Left kidney (tissue), 2 donors: ENCODE data around the gene CCDC88A. TPM values are rescaled to one million over a fixed set of nuclear protein-coding genes. Genes with fewer than 3 reads are reported as not detected.
"Not testable (repeated sequence)": the region's sequence is repeated elsewhere in the genome, so short reads cannot be mapped to it uniquely, and the experiment has no call there.

ENCODE experiments used
- DNase-seq: peaks from one replicate; pipeline ENCODE4 v3.0.0-alpha.2; 2013
- polyA plus RNA-seq: library from polyadenylated mRNA; unstranded; fragments of 120-200 nt; gene quantifications from one replicate; pipeline ENCODE4 v1.2.1, GENCODE V29; 2013; ENCODE audit not compliant: insufficient read length

CCDC88A gene
- polyA plus RNA-seq, 1 donor: 95.7 TPM

- no peak for DNase-seq
Measured at GRCh38 chr2:55311444-55311870, 108.2 kb downstream of the CCDC88A start.

GRCh38 chr2:55309446-55309845 is 110.2 kb downstream of the CCDC88A start:
- no peak for DNase-seq

DNA sequence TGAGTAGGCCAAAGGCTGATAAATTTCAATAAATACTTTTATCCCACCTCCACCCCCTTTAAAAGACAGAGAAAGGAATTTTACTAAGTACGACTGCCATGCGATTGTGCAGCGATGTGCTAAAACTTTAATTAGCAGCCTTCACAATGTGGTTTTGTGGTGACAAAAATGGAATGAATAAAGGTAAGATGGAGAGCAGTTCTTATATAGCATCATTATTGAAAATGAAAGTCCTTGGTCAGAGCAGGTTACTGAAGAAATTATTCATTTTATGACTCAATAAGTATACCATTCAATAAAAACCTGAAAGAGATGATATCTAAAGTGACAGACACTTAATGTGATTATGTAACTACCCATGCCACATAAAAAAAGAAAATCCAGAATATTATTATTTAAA is 117.4 kb downstream of the CCDC88A start:
- DNase-seq: no peak

DNA sequence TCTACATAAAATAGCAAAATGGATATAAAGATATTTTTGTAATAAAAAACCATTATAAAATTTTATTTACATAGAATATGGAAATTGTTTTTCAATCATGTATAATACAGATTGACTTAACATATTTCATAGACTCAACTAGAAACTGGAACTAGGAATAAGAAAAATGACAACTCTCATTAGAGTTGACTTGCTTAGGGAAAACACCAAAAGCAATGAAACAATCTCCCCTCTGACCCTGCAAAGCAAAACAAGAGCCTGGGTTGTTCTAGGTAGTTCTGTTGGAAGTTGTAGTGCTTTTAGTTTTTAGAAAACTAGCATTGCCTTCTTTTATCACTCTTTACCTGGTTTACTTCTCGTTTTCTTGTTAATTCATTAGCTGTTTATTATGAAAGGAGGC is 118.4 kb downstream of the CCDC88A start:
- DNase-seq: no peak

- DNase-seq: no peak
Measured at GRCh38 chr2:55296393-55296792, 123.3 kb downstream of the CCDC88A start.

GRCh38 chr2:55283083-55283482 is 136.6 kb downstream of the CCDC88A start:
- DNase-seq: no peak

- DNase-seq: peak; percentile 74
Measured at GRCh38 chr2:55282110-55282917, 137.3 kb downstream of the CCDC88A start.

- DNase-seq: not testable (repeated sequence)
Measured at GRCh38 chr2:55280851-55281546, 138.7 kb downstream of the CCDC88A start.

- not testable (repeated sequence) for DNase-seq
Measured at GRCh38 chr2:55279859-55280424, 139.7 kb downstream of the CCDC88A start.

DNA sequence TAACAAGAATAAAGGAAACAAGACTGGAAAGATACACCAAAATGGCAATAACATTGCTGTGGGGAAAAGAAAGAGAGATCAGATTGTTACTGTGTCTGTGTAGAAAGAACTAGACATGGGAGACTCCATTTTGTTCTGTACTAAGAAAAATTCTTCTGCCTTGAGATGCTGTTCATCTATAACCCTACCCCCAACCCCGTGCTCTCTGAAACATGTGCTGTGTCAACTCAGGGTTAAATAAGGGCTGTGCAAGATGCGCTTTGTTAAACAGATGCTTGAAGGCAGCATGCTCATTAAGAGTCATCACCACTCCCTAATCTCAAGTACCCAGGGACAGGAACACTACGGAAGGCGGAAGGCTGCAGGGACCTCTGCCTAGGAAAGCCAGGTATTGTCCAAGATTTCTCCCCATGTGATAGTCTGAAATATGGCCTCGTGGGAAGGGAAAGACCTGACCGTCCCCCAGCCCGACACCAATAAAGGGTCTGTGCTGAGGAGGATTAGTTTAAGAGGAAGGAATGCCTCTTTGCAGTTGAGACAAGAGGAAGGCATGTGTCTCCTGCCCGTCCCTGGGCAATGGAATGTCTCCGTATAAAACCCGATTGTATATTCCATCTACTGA is 140.3 kb downstream of the CCDC88A start:
- not testable (repeated sequence) for DNase-seq

GRCh38 chr2:55277310-55277709 is 142.3 kb downstream of the CCDC88A start:
- no peak for DNase-seq

- not testable (repeated sequence) for DNase-seq
Measured at GRCh38 chr2:55274346-55274745, 145.3 kb downstream of the CCDC88A start.

- no peak for DNase-seq
Measured at GRCh38 chr2:55269645-55269990, 150.0 kb downstream of the CCDC88A start.

GRCh38 chr2:55268907-55269644 is 150.6 kb downstream of the CCDC88A start, which contains the start of gene MTIF2:
TSS of gene MTIF2 (minus strand) at chr2:55269231. CDS start at chr2:55263858, 5,373 bp downstream.
- peak; percentile 92 for DNase-seq

DNA sequence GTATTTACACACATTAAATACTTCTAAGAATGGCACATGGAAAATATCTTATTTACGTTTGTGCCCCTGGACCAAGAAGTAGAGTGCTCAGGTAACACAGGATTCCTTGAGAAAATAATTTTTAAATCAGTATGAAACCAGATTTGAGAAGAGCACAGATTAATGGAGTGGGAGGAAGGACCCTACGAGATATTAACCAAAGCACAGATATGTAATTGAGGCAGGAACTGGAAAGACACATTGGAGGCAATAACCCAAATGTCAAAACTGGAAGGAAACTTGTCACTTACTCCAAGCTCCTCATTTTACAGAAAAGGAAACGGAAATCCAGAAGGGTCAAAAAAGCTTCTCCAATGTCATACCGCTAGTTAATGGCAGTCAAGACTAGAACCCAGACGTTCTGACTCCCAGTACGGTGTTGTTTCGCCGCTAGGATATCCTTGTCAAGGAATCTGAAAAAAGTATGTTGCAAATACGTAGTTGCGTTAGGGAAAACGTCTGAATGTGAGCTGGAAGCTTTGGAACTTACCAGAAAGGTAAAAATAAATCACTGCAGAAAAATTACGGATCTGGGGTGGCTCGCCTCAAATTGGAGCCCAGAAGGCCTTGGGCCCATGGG is 151.3 kb downstream of the CCDC88A start:
- DNase-seq: no peak

- DNase-seq: not testable (repeated sequence)
Measured at GRCh38 chr2:55259586-55259985, 160.1 kb downstream of the CCDC88A start.

DNA sequence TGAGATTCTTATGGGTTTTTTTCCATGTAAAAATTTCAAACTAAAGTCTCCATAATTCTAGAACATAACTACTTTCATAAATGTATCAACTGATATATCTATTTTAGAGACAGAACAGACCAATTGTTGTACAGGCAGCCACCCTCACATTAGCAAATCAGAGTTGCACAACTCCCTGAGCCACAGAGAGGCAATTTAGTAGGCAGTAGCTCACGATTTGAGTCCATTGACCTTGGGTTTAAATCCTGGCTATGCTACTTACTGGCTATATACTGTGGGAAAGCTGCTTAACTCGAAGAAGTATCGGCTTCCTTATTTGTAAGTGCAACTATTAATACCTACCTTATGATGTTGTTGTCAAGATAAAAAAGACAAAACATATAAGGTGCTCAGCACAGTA is 166.8 kb downstream of the CCDC88A start:
- DNase-seq: no peak

GRCh38 chr2:55247025-55247424 is 172.6 kb downstream of the CCDC88A start:
- DNase-seq: no peak

DNA sequence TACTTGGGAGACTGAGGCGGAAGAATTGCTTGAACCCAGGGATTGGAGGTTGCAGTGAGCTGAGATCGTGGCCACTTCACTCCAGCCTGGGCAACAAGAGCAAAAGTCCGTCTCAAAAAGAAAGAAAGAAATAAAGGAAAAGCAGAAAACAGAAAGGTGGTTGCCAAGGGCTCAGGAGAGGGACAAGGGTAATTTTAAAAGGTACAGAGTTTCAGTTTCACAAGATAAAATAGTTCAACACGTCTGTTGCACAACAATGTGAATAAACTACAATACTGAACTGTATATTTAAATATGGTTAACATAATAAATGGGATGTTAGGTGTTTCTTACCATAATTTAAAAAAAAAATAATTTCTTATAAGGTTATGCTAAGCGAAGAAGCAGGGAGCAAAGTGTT is 174.2 kb downstream of the CCDC88A start:
- no peak for DNase-seq

- no peak for DNase-seq
Measured at GRCh38 chr2:55242617-55243016, 177.0 kb downstream of the CCDC88A start.

- not testable (repeated sequence) for DNase-seq
Measured at GRCh38 chr2:55241582-55241981, 178.1 kb downstream of the CCDC88A start.
